Measurements from ENCODE around the gene VWA5A. TPM values are rescaled to one million over a fixed set of nuclear protein-coding genes. Genes with fewer than 3 reads are reported as not detected.

The VWA5A gene
- total and polyA plus RNA-seq, 10 of the 15 experiments (the other 5 are each of a cell fraction or from before 2014, with no cell fraction given): 0.45 to 1.6 (median 1.0) TPM

DNA sequence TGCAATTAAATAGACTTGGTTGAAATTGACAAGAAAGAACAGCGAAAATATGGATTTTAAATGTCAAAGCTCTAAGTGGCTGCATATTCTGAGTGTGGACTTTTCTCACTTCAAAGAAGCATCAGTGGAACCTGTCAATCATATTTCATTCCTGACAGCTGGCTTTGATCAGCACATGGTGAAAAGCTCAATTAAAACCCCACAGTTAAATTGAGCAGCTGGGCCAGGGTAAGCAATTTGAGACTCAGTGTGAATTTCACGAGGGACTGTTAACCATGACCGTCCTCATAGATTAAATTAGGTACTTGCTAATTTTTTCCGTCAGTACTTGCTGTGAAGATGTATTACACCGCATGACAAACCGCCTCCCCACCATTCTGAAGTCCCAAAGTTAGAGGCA, 56.9 kb downstream of the VWA5A start:
- BruUV-seq (replicated peaks): no TSS peak

More for the DNA sequence above, 56.9 kb downstream of the VWA5A start:
- no peak overlapping the region for H3K4me3 ChIP-seq
- no peaks in the 10 kb centered on the region for H4K20me1 ChIP-seq (ENCODE audit: control insufficient read depth, insufficient read depth)
- no peak for DNase-seq (ENCODE audit: low read depth, low spot score)
- POLR2A ChIA-PET: no interaction called here
- in situ Hi-C loops (cut with MboI) (no loop called here), intact Hi-C loops (cut with micrococcal nuclease; ENCODE audit: unreplicated experiment) (no loop called here)
- H2AFZ ChIP-seq (ENCODE audit: control insufficient read depth, low read depth, low read length): no peak overlapping the region
- no peaks in the 10 kb centered on the region for H3K27me3 ChIP-seq (replicated peaks in 1 of 2; ENCODE audit: control insufficient read depth in 2 of 2, insufficient read depth in 2 of 2, low read length in 1 of 2)
- RAD21 ChIA-PET (ENCODE audit: unreplicated experiment): interaction anchor here (0.6 kb wide), 1 partner anchor 108 kb away, joined by 5 read pairs; no protein-coding TSS in a partner anchor
- no peaks in the 10 kb centered on the region for H3K79me2 ChIP-seq (ENCODE audit: control insufficient read depth, insufficient read depth, low read length)
- no peaks in the 10 kb centered on the region for H3K36me3 ChIP-seq (ENCODE audit: control insufficient read depth in 2 of 2, insufficient read depth in 2 of 2, low read length in 1 of 2)
- TF ChIP-seq MAX (IDR thresholded peaks at IDR 0.05; ENCODE audit: low read depth, low read length) (no peak), ZNF274 (IDR thresholded peaks at IDR 0.05; ENCODE audit: insufficient read depth, insufficient read length) (no peak), ZBTB33 (IDR thresholded peaks at IDR 0.05) (no peak), ETV6 (conservative IDR thresholded peaks at IDR 0.05 in 1 of 2, IDR thresholded peaks at IDR 0.05 in 1 of 2; ENCODE audit: borderline replicate concordance in 1 of 2, low read depth in 1 of 2) (no peak)
- no peak overlapping the region for H3K4me2 ChIP-seq (ENCODE audit: control insufficient read depth, insufficient read depth)
- no peak overlapping the region for H3K9ac ChIP-seq (ENCODE audit: control insufficient read depth, insufficient read depth, low read length)
- ATAC-seq: no peak
- no peak overlapping the region for H3K27ac ChIP-seq (ENCODE audit: control insufficient read depth, insufficient read depth)
- SMC1A ChIA-PET (ENCODE audit: uncharacterized antibody, unreplicated experiment): no interaction called here
- WGBS (ENCODE audit: insufficient coverage, insufficient replicate concordance, low lambda C conversion rate, missing lambda C conversion rate): 23% methylated on average over 6 of the region's 6 CpGs
- FAIRE-seq: no peak
- no peaks in the 10 kb centered on the region for H3K4me1 ChIP-seq (ENCODE audit: control insufficient read depth, insufficient read depth, low read length)
- no peaks in the 10 kb centered on the region for H3K9me3 ChIP-seq (replicated peaks; ENCODE audit: control insufficient read depth, insufficient read depth, low read length)
- CTCF ChIA-PET: interaction anchor here (1.0 to 1.2 kb wide), 3 partner anchors 8 to 101 kb away, joined by 3 to 6 read pairs (median 3); no protein-coding TSS in a partner anchor
